NCI-H1048 (cell line): ENCODE data around the gene PSME1.

Source experiments
- DNase-seq: peaks from one replicate; lab custom pipeline; 2025; lab: John Stamatoyannopoulos, UW

The PSME1 gene

DNA sequence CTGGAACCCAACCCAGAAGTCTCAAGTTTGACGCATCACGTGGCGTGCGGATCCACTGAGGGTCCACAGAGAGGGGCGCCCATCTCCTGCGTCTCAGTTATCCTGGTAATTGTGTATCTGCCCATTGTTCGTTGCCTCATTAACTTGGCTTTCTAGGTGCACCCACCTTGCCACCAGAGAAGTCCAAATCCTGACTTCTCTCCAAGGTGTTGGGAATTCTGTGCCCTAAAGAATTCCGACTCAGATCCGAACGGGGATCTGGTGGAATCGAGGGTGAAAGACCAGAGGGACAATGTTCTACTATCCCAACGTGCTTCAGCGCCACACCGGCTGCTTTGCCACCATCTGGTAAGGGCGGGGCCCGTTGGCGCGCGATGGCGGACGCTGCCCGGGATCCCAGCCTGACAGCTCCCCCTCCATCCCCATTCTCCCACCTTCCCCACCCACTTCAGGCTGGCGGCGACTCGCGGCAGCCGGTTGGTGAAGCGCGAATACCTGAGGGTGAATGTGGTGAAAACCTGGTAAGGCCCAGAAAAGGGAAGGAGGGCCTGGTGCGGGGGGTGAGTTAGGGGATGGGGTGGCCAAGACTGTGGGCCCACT lies 36.4 kb downstream of the PSME1 start:
- no peak for DNase-seq

DNA sequence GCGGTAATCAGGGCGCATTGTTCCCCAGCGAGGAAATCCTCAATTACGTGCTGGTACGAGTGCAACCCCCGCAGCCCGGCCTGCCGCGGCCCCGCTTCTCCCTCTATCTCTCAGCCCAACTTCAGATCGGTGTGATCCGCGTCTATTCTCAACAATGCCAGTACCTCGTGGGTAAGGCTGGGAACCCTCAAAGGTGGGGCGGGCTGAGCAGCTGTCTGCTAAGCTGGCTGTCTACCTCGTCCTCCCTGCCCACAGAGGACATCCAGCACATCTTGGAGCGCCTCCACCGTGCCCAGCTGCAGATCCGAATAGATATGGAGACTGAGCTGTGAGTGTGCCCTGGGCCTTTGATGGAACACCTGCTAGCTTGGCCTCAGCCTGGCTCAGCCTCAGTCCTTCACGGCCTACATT lies 36.9 kb downstream of the PSME1 start:
- no peak for DNase-seq

DNA sequence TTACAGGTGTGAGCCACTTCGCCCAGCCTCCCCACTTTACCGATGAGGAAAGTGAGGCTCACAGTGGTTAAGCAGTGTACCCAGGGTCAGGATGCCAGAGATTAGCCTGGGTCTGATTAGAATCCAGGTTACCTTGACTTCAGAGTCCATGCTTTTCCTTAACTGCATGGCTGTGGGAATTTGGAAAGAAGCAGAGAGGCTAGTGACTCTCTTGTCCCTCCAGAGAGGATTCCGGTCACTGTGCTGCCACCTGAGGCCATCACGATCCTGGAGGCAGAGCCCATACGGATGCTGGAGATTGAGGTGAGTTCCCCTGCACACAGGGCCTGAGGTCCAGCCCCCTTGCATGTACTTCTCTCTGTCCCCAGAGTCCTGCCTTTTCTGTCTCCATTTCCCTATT lies 40.6 kb downstream of the PSME1 start:
- DNase-seq = no peak

DNA sequence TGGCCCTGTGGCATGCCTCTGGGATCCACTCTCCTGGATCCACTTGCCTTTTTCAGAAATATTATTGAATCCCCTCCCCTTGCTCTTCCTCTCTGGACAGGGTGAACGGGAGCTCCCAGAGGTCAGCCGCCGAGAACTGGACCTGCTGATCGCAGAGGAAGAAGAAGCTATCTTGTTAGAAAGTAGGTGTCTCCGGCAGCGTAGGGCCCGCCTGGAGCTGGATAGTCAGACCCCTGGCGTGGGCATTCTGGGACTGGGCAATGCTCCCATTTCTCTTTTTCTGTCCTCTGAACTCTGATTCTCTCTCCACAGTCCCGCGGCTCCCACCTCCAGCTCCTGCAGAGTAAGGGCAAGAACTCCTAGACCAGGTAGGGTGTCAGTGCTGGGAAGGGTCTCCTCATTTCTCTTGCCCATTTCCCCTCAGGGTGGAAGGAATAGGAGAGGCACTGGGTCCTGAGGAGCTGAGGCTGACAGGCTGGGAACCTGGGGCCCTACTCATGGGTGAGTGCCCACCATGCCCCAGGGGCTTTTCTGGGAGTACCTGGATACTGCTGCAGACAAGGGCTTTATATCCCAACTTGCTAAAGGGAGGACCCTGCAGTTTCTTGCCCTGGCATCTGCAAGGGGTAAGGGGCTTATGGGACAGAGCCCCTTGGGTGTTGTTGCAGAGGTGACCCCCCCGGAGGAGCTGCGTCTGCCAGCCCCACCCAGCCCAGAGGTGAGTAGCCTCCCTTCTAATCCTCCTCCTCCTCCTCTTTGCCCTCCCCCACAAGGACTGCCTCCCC lies 41.2 kb downstream of the PSME1 start:
- DNase-seq = no peak

DNA sequence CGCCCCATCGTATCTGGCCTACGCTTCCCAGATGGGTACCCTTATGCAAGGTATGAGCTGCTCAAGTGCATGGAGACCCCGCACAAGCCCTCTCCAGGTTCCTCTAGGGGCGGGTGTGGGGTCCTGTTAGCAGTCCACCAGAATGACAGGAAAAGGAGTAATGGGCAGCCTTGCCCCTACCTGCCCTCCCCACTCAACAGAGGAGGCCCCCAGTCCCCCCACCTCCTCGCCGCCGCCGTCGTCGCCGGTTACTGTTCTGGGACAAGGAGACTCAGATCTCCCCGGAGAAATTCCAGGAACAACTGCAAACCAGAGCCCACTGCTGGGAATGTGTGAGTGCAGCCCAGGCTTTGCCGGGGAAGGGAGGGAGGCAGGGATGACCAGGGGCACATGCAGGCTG lies 41.9 kb downstream of the PSME1 start:
- no peak for DNase-seq

DNA sequence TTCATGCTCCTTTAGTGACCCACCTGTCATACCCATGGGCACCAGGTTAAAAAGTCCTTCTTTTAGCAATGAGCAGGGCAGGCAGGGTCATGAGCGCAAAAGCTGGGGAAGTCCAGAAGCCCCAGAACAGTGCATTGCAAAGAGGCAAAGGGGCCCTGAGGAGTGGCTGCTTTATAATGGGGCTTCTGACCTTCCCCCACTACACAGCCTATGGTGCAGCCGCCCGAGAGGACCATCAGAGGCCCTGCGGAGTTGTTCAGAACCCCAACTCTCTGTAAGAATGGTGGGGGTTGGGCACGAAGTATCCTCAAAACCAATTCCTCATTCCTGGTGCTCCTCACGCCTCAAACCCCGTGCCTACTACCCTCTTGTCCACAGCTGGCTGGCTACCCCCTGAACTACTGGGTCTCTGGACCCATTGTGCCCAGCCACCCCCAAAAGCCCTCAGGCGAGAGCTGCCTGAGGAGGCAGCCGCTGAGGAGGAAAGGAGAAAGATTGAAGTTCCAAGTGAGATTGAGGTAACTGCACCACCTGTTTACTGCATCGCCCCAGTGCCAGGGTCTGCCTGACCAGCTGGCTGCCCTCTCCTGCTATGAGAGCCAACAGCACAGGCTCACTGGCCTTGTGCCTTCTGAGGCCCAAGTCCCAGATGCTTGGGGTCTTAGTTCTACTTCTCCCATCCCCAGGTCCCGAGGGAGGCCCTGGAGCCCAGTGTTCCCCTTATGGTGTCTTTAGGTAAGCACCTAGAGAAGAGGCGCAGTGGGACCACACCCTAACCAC lies 42.6 kb downstream of the PSME1 start:
- no peak for DNase-seq

DNA sequence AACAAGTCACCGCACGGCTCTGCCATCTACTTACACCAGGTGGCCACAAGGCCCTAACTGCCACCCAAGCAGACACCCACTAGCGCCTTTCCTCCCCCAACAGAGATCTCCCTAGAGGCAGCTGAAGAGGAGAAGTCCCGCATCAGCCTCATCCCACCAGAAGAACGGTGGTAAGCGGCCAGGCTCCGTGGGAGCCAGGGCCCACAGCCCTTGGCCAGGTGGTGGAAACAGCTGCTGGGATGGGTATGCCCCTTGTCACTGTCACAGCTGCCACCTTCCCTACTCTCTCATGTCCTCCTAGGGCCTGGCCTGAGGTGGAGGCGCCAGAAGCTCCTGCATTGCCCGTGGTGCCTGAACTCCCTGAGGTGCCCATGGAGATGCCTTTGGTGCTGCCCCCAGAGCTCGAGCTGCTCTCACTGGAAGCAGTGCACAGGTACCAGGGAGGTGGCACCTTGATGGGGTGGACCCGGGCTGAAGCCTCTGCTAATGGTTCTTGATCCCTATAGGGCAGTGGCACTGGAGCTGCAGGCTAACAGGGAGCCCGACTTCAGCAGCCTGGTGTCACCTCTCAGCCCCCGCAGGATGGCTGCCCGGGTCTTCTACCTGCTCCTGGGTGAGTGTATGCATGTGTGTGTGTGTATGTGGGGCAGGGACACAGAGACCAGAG lies 43.4 kb downstream of the PSME1 start:
- DNase-seq = no peak

DNA sequence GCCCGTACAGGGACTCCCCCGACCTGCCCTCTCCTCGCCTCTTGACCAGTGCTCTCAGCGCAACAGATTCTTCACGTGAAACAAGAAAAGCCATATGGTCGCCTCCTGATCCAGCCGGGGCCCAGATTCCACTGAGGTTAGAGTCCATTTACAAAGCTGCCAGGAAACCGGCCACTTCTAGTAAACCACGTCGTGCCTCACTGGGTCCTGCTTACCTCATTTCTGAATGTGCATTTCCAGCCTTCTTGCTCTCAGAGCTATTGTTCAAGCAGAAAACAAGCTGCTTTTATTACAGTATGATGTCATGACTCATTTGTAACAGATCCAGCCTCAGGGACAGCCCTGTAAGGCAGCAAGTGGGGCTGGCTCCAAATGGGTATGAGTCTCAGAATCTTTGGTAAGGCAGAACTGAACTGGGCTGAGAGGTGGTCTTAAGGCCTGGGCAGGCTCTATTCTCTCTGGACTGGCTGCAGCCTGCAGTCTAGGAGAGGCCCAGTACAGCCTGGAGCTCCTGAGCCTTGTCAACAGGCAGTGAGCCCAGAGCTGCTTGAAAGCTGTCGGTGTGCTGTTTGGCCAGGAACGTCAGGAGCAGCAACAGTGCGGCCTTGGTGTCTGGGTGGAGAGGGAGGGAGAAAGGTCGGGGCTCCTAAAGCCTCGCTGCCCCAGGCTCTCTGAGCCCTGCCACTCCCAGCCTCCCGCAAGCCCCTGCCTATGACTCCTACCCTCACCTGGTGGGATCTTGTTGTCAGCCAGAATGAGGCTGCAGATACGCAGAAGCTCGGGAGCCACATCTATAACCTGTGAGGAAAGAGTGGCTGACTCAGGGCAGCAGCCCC lies 44.2 kb downstream of the PSME1 start:
- no peak for DNase-seq

DNA sequence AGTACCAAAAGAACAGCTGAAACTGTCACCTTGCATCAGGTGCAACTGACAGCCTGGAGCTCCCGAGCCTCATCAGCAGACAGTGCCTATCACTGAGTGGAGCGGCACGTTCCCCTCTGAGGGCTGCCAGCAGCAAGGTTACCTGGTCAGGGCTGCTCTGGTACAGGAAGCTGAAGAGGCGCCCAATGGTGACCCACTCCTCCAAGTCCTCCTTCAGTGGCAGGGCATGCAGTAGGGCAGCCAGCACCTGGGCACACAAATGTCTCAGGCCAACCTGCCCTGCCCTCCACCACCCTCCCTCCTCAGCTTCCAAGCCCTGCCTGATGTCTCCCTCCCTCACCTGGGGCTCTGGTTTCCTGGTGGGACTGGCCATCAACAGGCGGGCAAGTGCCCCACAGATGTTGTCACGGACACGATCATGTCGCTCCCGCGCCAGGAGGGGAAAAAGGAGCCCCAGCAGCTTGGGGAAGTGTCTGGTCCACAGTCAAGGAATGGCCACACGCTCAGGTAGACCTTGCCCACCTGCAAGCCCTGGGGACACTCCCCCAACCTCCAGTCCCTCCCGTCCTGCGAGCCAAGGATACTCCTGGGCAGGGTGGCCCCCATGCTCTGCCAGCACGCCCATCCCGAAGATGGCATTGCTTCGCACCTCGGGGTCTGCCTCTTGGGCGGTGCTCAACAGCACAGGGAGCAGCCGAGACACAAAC lies 45.5 kb downstream of the PSME1 start:
- no peak for DNase-seq

DNA sequence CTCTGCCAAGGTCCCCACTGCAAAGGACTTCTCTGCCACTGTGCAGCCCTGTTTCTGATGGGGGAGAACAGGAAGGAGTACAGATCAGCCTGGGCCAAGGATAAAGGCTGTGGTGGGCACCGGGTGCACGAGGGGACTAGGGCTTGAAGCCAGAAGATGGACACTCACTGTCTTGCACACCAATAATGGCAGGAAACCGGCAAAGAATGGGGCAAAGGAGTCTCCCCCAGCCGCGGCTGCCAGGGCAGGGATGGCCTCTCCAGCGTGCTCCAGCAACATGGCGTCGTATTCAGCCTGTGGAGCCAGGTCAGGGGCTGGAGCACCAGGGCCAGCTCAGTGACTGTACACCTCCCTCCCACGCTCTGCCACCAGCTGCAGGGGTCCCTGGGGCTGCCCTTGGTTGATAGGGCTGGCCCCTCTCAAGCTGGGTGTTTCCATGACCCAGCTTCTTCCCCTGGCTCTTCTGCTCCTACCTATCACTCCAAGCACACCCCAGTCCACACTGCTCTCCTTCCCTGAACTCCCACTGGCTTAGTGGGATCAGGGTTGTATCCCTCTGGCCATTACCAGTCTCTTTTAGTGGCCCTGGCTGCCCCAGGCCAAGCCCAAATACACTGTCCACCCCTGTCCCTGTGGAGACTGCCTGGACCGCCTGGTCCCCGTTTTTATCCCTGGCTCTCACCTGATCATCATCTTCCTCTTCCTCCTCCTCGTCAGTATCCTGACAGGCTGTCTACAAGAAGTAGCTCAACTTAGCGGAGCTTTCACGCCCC lies 46.3 kb downstream of the PSME1 start:
- DNase-seq = no peak

DNA sequence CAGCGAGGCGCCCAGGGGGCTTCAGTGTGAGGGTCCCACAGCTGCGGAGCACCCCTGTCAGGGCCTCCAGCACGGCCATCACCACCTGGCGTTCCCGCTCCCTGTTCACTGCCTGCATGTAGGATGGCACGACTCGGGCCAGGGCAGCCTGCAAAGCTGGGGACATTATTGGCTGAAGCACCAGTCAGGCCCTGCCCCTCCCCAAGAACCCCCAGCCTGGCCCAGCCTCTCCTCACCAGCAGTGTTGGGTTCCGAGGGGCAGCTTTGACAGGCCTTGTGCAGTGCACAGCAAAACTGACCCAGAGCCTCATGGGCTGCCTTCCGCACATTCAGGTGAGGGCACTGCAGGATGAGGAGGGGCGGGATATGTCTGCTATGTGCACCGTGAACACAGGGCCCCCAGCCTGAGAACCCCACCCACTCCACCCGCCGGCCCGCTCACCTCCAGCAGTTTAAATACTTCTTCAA lies 47.1 kb downstream of the PSME1 start:
- no peak for DNase-seq

DNA sequence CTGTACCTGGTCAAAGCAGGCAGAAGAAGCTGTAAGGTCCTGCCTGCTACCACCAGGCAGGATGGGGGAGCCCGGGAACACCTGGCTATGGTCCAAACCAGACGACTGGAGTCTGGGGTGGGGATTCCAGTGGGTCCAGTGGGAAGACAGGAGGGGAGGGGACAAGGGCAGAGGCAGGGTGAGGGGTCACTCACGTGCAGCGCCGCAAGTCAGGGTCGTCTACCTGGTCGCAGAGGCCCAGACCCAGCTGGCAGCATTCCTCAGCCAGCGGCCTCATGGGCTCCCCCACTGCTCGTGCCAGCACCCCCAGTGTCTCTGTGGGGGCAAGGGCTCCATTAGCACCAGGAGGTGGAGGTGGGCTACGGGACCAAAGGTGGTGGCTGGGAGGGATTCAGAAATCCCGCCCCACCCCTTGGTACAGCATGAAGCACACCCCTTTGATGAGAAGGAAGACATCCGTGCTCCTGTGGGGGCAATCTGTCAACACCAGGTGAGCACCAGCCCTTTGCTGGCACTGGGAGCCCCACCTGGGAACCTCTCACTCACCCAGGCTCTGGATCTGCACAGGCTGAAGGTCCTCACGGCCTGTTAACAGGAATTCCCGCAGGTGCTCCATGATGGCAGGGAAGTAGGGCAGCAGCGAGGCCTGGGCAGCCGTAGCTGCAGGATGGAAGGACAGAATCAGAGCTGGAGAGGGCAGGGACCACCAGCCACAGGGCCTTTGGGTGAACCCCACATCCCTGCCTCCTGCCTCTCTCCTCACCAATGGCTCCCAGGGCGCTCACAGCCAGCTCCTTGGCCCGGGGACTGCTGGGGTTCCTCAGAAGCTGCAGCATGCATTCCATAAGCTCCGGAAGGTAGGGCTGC lies 48.3 kb downstream of the PSME1 start:
- DNase-seq = no peak

DNA sequence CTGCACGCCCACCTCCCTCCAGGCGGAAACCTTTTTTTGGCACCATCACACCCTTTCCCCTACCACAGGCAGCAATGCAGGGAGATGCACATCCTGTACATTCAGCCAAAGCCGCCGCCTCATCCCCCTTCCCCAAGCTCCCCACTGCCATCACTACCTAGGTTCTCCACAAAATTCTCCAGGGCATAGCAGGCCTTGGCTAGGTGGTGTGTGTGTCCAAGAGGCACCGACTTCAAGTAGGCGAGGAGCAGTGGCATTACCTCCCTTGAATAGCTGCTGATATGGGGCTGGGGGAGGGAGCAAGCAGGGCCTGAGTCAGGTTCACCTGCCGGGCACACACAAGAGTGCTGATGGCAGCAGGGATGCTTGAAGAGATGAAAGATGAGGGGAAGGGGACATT lies 49.0 kb downstream of the PSME1 start:
- no peak for DNase-seq

DNA sequence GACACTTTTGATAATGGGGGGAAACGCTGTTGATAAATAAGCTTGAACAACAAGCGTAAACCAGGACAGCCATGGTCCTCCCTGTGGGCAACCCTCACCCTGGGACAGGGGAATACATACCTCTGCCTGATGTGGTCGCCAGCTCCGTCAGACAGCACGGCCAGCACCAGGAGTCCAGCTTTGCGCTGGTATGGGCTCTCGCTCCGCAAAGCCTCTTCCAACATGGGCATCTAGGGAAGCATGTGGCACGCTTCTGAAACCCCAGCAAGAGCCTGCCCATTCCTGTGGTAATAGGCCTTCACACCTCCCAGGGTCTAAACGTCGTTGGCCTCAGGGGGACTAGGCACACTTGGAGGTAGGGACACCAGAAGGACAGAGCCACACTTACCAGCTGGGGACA lies 49.7 kb downstream of the PSME1 start:
- no peak for DNase-seq

DNA sequence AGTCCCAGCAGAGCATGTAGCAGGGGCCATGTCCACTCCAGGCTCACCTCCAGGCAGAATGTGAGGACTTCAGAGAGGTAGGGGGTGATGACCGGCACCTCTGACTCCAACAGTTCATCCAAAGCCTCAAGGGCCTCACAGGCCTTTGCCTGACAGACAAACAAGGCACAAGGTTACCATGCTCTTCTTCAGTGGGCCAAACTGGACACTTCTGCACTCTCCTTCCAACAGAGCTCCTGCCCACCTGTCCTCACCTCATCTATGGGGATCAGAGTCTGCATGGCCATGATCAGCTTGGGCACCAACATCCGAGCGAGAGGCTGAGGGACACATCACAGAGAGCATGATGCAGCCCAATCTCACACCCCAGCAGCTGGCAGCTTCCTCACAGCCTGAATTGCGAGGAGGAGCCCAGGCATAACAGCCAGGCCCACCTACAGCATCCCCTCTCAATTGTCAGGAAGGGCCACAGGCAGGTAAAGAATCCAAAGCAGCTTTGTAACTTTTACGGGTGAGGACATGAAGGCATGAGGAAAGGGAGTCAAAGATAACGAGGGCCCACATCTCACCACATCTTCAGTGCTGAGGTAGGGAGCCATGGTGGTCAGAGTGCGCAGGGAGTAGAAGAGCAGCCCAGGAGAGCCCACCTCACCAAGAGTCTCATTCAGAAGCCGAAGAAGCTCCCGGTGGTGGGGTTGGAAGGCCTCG lies 51.0 kb downstream of the PSME1 start:
- no peak for DNase-seq

DNA sequence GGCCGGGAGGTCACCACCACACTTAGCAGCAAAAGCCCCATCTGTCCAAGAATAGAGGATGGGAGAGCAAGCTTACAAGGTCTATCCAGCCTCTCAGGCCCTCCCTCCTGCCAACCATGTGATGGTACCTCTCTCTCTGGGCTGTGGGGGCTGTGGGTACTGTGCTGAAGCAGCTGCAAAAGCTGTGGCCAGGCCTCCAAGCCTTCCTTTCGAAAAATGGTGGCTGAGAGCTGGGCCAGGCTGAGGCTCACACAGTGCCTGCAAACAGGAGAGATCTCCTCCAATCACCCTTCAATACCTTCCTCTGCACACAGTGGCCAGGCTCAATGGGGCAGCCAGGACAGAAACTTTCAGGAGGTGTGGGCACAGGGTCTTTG lies 51.5 kb downstream of the PSME1 start:
- no peak for DNase-seq
